NCI-H1436 (cell line): ENCODE measurements around the gene GPR162.
A peak's percentile ranks its signal among the peaks of the same experiment; 100 is the strongest.

Source experiments
- DNase-seq: peaks from one replicate; lab custom pipeline; 2025; lab: John Stamatoyannopoulos, UW

The GPR162 gene

DNA sequence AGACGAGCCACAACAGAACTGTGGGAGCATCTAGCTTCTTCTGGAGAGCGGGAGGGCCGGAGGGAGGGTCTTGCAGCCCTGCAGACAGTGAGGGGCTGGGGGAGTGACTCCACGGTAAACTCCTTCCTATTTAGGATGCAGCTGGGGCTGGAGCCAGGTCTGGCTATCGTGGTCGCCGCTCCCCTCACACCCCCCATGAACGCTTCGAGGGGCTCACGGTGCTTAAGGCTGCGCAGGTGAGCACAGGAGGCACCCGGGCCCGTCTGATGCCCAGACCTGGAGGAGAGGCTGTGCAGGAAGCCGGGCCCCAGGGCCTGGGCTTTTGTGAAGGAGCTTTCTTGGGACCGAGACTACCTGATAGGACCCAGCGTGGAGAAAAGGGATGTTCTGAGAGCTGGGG is 15.2 kb downstream of the GPR162 start:
- no peak for DNase-seq

DNA sequence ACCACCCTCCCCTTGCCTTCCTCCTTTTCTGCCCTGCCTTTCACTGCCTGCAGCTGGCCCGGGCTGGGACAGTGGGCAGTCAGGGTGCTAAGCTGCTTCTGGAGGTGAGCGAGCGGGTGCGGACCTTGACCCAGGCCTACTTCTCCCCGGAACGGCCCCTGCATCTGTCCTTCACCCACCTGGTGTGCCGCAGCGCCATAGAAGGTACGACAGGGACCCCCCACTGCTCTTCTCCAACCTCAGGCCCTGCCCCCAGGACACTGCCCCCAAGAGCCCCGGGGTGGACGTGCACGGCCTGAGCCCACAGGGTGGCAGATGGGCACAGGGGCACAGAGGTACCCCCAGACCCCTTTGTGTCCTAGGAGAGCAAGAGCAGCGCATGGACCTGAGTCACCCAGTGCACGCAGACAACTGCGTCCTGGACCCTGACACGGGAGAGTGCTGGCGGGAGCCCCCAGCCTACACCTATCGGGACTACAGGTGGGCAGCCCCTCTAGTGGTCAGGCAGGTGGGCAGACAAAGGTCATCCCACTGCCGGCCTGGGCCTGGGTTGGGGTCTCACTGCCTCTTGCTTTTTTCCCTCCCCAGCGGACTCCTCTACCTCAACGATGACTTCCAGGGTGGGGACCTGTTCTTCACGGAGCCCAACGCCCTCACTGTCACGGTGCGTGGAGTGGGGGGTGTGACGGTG is 15.9 kb downstream of the GPR162 start:
- DNase-seq, result no peak

DNA sequence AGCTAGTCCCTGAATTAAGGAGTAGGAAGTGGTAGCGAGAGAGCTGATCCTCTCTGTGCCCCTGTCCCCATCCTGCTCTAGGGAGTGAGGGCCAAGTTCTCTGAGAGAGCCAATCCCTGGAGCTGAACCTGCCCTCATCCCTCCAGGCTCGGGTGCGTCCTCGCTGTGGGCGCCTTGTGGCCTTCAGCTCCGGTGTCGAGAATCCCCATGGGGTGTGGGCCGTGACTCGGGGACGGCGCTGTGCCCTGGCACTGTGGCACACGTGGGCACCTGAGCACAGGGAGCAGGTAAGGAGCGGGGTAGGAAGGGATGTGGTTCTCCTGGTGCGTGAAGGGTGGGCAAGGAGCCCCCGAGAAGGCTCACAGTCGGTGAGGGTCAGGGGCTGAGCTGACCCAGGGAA is 17.2 kb downstream of the GPR162 start:
- no peak for DNase-seq

DNA sequence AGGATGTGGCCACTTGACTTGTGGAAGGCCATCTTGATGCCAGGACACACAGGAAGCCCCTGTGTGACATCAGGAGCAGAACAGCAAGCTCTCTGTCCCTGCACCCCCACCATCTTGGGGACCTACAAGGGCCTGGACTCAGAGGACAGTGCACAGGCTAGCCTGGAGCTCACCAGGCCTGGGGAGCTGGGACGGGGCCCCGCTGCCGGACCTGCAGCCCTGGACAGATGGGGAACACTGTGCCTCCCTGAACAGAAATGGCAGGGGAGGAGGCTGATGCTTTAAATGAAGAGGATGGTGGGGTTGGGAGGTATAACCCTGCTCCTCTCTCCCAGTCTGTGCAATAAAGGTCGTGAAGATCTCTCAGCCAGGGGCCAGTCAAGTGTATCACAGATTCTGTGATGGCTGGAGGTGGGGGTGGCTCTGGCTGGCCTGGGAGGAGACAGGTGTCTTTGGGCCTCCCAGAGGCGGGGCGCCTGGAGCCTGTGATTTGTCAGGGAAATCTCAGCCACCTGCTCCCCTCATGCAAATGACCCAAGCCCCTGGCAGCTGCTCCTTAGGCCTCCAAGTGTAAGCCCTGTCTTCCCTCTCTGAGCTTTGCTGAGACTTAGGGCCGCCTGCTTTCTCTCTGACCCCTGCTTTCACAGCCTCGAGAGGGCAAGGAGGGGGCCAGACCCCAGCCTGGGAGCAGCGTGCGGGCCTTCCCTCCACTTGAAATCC is 18.0 kb downstream of the GPR162 start:
- DNase-seq, result peak; percentile 80

DNA sequence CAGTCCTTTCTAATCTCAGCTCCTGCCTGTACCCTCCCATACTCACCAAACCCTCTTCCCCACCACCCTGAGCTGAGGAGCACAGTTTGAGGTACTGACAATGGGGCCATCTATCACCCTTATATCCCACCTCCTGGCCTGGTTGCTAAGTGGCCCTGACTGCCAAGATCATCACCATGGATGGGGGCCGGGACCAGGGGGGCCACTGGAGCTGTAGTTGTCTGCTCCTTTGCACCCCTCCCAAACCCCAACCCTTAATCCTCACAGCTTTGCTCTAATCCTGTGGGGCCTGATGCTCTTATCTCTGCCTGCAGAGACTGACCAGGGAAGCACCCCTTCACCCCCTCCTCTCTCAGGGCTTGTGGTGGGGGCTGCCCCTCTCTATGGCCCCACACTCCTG is 18.7 kb downstream of the GPR162 start:
- no peak for DNase-seq

DNA sequence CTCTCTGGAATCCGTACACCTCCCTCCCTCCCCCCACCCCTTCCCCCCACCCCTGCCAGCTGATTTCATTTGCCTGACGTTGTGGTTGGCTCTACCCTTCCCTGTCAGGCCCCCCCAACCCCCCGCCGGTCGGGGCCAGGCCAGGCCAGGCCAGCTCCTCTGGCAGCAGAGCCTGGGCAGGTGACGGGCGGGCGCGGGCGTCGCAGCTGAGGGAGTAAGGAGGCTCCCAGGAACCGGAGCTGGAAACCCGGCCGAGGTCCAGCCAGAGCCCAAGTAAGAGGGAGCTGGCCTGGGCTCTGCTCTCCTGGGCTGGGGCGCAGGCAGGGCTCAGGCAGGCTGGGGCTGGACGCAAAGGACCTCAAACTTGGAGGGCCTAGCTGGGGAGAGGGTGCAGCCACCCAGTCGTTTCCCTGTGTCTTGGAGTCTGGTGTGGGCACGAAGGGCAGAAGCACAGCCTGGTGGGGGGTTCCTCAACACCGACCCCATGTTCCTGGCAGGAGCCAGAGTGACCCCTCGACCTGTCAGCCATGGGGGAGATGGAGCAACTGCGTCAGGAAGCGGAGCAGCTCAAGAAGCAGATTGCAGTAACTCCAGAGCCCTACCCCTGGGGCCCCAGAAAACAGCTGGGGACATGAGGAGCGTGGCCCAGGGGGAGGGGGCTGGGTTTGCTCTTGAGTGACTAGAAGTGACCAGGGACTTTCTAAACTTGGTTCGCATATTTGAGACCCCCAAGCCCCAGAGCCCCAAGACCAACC is 19.3 kb downstream of the GPR162 start, which contains the start of gene GNB3:
TSS of gene GNB3 (plus strand) at position 165 of the 755 bp plus-strand sequence. CDS start at position 528, 363 bp downstream.
- no peak for DNase-seq

DNA sequence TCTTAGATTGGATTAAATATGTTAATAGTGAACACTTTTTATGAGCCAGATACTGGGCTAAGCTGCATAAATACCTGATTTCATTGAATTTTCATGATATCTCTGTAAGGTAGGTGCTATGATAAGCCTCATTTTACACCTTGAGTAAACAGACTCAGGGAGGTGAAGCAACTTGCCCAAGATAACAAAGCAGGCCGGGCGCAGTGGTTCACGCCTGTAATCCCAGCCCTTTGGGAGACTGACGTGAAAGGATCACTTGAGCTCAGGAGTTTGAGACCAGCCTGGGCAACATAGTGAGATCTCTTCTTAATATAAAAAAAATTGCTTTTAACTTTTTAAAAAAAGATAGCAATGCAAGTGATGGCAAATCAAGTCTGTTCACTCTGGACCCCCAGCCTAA is 20.5 kb downstream of the GPR162 start:
- DNase-seq, result no peak

DNA sequence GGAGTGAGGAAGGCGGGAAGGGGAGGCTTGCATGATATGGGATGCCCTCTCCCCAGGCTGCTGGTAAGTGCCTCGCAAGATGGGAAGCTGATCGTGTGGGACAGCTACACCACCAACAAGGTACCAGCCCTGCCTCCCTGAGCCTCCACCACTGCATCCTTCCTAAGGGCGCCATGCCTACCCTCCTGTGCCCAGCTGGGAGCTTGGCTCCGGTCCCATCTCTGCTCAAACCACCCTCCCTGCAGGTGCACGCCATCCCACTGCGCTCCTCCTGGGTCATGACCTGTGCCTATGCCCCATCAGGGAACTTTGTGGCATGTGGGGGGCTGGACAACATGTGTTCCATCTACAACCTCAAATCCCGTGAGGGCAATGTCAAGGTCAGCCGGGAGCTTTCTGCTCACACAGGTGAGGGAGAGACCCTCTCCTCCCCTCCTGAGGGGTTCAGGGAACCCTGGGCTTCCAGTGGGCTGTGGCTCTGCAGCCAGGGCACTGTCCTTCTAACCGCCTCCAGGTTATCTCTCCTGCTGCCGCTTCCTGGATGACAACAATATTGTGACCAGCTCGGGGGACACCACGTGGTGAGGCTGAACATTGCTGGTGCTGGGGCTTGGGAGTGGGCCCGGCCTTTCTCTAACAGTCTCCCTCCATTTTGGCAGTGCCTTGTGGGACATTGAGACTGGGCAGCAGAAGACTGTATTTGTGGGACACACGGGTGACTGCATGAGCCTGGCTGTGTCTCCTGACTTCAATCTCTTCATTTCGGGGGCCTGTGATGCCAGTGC is 21.7 kb downstream of the GPR162 start:
- DNase-seq, result no peak

DNA sequence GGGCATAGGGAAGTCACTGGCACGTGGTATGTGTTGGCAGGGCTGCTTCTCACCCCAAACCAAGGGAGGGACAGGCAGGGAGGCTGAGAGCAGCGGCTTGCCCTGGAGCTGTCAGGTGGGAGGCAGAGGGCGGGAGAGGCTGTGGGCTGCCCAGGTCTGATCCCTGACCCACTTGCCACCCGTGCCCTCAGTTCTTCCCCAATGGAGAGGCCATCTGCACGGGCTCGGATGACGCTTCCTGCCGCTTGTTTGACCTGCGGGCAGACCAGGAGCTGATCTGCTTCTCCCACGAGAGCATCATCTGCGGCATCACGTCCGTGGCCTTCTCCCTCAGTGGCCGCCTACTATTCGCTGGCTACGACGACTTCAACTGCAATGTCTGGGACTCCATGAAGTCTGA is 23.8 kb downstream of the GPR162 start:
- DNase-seq, result no peak

DNA sequence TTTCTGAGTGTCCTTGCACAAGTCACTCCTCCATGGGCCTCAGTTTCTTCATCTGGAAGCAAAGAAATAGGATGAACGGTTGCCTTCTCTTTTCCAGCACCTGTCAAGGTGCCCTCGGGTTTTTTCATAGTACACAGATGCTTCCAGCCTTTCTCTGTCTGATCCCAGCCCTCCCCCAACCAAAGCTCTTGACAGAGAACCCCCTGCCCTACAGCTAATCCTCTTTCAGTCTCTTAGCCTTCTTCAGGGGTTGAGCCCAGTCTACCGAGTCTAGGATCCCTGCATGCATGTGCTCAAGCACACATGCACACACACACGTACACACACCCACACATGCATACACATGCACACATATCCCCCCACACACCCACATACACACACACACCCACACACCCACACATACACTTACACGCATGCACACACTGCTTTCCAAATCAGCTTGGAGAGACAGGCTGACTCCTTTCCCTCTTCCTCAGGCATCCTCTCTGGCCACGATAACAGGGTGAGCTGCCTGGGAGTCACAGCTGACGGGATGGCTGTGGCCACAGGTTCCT is 24.8 kb downstream of the GPR162 start:
- no peak for DNase-seq

DNA sequence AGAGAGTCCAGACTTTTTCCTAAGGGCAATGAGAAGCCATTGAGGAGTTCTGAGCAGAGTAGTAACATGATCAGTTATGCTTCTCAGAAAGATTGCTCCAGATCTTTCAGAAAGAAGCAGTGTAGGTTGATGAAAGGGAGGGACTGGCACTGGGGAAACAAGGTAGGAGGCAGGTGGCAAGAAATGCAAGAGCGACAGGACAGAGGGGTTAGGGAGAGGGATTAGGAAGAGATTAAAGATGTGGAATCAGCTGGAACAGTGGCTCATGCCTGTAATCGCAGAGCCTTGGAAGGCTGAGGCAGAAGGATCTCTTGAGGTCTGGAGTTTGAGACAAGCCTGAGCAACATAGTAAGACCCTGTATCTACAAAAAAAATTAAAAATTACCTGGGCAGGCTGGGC is 26.1 kb downstream of the GPR162 start:
- DNase-seq, result no peak

DNA sequence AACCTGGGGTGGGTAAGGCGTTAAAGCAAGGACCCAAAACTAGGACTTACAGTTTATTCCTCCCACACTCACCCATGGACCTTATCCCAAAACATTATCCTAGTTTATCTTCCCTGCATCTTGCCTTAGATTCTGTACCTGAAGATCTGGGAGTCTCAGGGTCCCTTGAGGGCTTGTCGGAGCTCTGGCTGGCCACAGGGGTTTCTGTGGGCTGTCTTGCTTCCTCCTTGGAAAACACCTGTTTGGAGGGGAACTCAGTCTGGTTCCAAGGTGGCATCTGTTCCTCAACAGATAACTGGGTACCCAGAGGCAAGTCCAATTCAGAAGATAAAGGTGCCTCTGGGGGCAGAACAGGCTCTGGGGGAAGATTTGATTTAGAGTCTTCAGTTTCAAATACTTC is 27.8 kb downstream of the GPR162 start:
- DNase-seq, result no peak

DNA sequence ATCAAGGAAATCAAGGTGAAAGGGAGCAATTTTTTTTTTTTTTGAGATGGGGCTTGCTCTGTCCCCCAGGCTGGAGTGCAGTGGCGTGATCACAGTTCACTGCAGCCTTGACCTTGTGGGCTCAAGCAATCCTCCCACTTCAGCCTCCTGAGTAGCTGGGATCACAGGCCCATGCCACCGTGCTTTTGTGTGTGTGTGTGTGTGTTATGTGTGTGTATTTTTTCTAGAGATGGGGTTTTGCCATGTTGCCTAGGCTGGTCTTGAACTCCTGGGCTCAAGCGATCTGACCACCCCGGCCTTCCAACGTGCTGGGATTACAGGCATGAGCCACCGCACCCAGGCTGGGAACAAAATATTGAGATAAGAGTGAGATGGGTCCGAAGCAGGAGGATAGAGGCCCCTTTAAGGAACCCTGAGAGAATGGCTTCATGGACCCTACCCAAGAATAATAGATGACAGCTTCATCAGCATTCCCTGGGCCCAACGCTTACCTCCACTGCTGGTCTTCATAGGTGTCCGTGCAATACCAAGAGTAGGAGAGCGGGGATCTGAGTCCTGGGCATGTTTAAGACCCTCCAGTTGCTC is 28.4 kb downstream of the GPR162 start:
- DNase-seq, result no peak

DNA sequence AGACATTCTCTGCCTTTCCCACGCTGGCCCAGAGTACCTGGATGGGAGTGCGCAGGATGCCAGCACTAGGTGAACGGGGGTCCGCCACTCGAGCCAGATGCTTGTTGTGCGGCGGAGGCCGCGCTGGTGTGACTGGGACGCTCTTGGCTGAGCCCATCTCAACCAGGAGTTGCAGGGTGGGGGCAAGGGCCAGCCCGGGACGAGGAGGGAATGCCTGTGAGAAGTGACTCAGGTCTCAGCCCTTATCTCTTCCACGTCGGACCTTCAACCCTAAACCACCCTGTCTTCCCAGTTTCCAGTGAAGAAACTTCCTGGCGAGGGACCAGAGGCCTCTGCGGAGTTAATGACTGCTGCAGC is 29.2 kb downstream of the GPR162 start:
- no peak for DNase-seq

DNA sequence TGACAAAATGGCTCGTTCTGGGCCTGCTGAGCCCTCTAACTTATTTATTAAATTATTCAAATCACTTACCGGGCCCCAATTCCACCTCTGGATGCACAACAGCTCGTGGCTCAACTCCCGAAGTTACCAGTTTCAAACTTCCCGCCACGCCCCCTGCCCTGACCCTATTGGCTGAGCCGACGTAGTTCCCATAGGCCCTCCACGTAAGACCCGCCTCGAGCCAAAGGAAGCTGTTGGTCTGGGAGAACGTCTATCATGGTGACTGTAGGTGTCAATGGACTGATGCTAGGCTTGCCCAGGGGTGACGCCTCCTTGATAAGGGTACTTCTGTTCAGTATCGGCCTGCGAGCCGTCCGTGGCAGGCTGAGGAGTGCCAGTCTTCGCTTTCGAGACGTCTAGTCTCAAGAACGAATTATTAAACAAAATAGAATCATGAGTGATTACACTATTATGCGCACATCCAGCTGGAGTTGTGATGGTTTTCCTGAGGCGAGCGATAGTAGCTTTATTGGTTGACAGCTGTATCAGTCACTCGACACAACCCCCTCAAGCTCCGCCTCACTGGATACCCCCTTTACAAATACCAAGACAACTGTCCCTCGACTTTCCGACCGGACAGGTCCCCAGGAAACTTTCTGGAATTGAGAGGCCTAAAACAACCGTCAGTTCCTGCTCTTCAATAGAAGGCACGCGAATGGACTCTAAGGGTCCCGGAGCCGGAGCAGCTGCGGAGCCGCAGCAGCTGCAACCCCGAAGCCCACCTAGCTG is 29.7 kb downstream of the GPR162 start, which contains the start of gene CDCA3:
TSS of gene CDCA3 (minus strand) at position 134 of the 768 bp plus-strand sequence. CDS start 334 bp downstream, outside the sequence.
- peak; percentile 98 for DNase-seq

DNA sequence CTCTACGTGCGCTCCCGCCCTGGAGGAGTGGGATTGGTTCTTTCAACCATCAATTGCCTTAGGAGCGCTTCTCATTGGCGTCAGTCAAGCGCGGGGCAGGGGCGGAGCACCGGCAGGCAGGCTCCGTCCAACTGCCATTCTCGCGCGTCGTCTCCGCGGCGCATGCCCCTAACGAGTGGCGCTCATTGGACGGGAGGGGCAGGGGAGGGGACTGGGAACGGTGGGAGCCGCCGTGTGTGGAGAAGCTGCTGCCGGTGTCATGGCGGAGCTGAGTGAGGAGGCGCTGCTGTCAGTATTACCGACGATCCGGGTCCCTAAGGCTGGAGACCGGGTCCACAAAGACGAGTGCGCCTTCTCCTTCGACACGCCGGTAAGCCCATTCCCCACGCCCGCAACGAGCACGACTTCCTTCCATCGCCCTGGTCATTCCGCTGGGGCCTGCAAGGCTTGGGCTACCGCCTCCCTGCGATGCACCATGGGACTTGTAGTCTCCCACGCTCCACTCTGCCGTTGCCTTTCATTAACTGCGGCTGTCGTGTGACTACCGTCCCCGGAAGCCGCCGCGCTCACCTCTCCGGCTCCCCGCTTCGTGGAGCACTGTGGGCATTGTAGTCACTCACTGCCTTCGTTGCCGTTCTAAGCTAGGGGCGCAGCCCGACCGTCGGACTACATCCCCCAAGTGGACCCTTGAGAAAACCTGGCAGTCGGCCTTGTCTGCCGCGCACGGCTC is 30.5 kb downstream of the GPR162 start, which contains the start of gene USP5:
TSS of gene USP5 (plus strand) at position 230 of the 730 bp plus-strand sequence. CDS start at position 260, 30 bp downstream.
- DNase-seq, result peak; percentile 100

DNA sequence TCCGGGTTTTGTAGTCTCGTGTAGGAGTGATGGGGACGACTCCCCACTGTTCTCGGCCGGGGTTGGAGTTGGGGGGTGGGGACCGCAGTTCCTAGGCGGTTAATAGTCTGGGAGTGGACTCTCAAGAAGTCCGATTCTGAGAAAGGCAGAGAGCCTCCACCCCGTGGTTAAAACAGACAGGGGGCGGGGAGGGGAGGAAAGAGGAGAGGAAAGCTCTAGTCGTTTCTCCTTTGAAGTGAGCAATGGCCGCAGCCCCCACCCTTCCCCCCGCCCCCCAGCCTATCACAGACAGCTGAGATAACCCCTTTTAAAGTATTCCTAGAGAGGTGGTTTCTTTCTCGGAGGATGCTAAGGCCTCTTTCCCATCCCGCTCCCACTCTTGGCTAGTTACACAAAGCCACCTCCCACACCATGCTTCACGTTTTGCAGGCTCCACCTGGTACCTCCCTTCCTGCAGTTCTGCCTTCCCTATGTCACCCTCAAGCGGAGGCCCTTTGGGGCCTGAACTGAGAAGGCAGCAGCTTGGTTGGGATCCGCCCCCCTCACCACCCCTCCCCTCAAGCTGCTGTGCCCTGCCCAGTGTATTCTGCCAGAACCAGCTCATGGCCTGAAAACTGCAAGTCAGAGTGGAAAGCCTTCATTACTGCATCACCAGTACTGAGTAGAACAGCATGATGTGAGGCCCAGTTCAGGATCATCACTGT is 31.2 kb downstream of the GPR162 start:
- no peak for DNase-seq

DNA sequence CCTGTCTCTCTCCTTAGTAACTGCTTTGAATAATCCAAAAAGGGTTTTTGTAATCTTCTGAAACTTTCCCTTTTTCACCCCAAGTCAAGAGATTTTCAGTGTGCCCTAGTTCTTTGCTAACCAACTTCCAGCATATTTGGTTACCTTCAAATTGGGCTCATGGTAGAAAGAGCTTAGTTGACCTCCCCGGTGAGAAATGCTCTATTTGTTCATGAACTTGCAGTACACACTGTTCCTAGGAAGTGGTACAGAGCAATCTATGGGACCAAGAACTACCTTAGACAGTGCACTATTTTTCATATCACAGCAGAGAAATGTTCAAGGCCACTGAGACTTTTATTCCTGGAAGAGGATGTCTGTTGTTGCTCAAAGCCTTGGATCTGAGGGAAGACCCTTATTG is 32.0 kb downstream of the GPR162 start:
- no peak for DNase-seq

DNA sequence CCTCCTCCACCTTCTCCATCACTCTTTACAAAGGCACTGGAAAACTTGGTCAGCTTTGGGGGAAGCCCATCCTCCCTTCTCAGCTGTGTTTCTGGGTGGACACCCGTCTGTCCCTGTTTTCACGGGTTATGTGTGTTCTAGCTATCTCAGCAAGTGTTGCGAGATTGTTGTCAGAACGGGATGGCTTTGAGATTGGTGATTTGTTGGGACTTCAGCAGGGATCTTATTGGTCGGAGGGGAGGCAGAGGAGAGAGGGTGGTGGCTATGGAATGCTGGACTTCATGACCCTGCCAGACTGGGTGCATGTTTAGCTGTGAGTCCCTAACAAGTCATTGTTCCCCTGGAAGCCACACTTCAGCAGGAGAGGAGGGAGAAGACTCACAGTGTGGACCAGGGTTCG is 32.4 kb downstream of the GPR162 start:
- no peak for DNase-seq
